Smooth muscle cell (in vitro differentiated cells): ENCODE data around the gene BIK. TPM values are rescaled to one million over a fixed set of nuclear protein-coding genes. Genes with fewer than 3 reads are reported as not detected.
A peak's percentile ranks its signal among the peaks of the same experiment; 100 is the strongest.

ENCODE experiments used
- DNase-seq: peaks from one replicate; lab custom pipeline; 2025; ENCODE audit not compliant: unreplicated experiment; lab: John Stamatoyannopoulos, UW
- H2AFZ ChIP-seq: fragments of 200-600 bp; sonication (generic); 2 replicates; pipeline ENCODE4 v1.6.0; 2016; ENCODE audit warnings: antibody characterized with exemption, low read depth, mild to moderate bottlenecking
- H3F3A ChIP-seq: fragments of 200-600 bp; sonication (generic); 2 replicates; pipeline ENCODE4 v1.6.0; 2017; ENCODE audit warnings: antibody characterized with exemption, low read depth
- H3K27ac ChIP-seq: fragments of 200-600 bp; sonication (generic); 2 replicates; pipeline ENCODE4 v1.5.1; 2016; ENCODE audit warnings: low read depth, mild to moderate bottlenecking
- H3K27me3 ChIP-seq: fragments of 200-600 bp; sonication (generic); 2 replicates; pipeline ENCODE4 v1.6.1; 2016; ENCODE audit warnings: low read depth, mild to moderate bottlenecking
- H3K36me3 ChIP-seq: fragments of 200-600 bp; sonication (generic); 2 replicates; pipeline ENCODE4 v1.5.1; 2016; ENCODE audit warnings: low read depth
- H3K4me1 ChIP-seq: fragments of 200-600 bp; sonication (generic); 2 replicates; pipeline ENCODE4 v1.5.1; 2016; ENCODE audit warnings: low read depth
- H3K4me2 ChIP-seq: fragments of 200-600 bp; sonication (generic); 2 replicates; pipeline ENCODE4 v1.6.0; 2016; ENCODE audit warnings: mild to moderate bottlenecking
- H3K4me3 ChIP-seq: fragments of 200-600 bp; sonication (generic); 2 replicates; pipeline ENCODE4 v1.5.1; 2016; ENCODE audit warnings: mild to moderate bottlenecking
- H3K79me2 ChIP-seq: fragments of 200-600 bp; sonication (generic); 2 replicates; pipeline ENCODE4 v1.6.0; 2016; ENCODE audit warnings: low read depth, mild to moderate bottlenecking
- H3K9ac ChIP-seq: fragments of 200-600 bp; sonication (generic); 2 replicates; pipeline ENCODE4 v1.6.0; 2016; ENCODE audit warnings: low read depth
- H3K9me3 ChIP-seq: fragments of 200-600 bp; sonication (generic); replicated peaks from 2 replicates; pipeline ENCODE4 v1.5.1; 2016; ENCODE audit warnings: low read depth
- H4K20me1 ChIP-seq: fragments of 200-600 bp; sonication (generic); 2 replicates; pipeline ENCODE4 v1.6.0; 2016; ENCODE audit warnings: low read depth
- CTCF ChIP-seq: fragments of 200-600 bp; sonication (generic); IDR thresholded peaks from 2 replicates; pipeline ENCODE4 v1.5.1; 2017; ENCODE audit warnings: borderline replicate concordance, mild to moderate bottlenecking, antibody characterized with exemption; ENCODE audit not compliant: insufficient read depth, poor library complexity, severe bottlenecking
- WGBS: methylation state at CpG from one replicate; pipeline ENCODE4 v1.1.7; 2016; ENCODE audit warnings: low lambda C conversion rate; 5-methylcytosine and 5-hydroxymethylcytosine counted together
- polyA plus RNA-seq: library from polyadenylated mRNA; unstranded; fragments of >200 nt; fragmentation: Nextera tagmentation; extraction: Ambion mirVana; gene quantifications from 2 replicates; pipeline ENCODE4 v1.2.1, GENCODE V29; 2016
- total RNA-seq: library from RNA; depleted of rRNA; stranded (reverse); fragments of >200 nt; gene quantifications from 2 replicates; pipeline ENCODE4 v1.2.3, GENCODE V29; 2014

BIK gene
- total and polyA plus RNA-seq, 2 experiments from 2014 or later, result 1.9 to 3.9 TPM

GRCh38 chr22:43127166-43127908, 16.8 kb downstream of the BIK start:
- no peak for DNase-seq

GRCh38 chr22:43128116-43128515, 17.6 kb downstream of the BIK start:
- Histone ChIP-seq H4K20me1 (no peaks in the 10 kb centered on the region), H2AFZ (no peak overlapping the region), H3F3A (no peaks in the 10 kb centered on the region), H3K79me2 (no peaks in the 10 kb centered on the region), H3K27ac (no peak overlapping the region), H3K4me1 (no peaks in the 10 kb centered on the region), H3K4me3 (no peak overlapping the region), H3K27me3 (no peaks in the 10 kb centered on the region), H3K4me2 (no peak overlapping the region), H3K9ac (no peak overlapping the region), H3K36me3 (no peaks in the 10 kb centered on the region), H3K9me3 (no peaks in the 10 kb centered on the region)
- no peak for TF ChIP-seq CTCF
- WGBS, result 89% methylated on average over 13 of the region's 13 CpGs
- no peak for DNase-seq

More at GRCh38 chr22:43127166-43127908, 16.8 kb downstream of the BIK start:
- WGBS, result 71% methylated on average over 17 of the region's 17 CpGs
- Histone ChIP-seq H2AFZ (no peak overlapping the region), H3K79me2 (no peaks in the 10 kb centered on the region), H3K9ac (no peak overlapping the region), H3K4me2 (peak overlapping the region; percentile 62), H3K4me3 (no peak overlapping the region), H3K27me3 (no peaks in the 10 kb centered on the region), H4K20me1 (no peaks in the 10 kb centered on the region), H3F3A (no peaks in the 10 kb centered on the region), H3K9me3 (no peaks in the 10 kb centered on the region), H3K4me1 (no peaks in the 10 kb centered on the region), H3K36me3 (no peaks in the 10 kb centered on the region), H3K27ac (peak overlapping the region; percentile 71)
- no peak for TF ChIP-seq CTCF

GRCh38 chr22:43128928-43129424, 18.4 kb downstream of the BIK start:
- Histone ChIP-seq H3K4me1 (no peaks in the 10 kb centered on the region), H2AFZ (no peak overlapping the region), H3K9me3 (no peaks in the 10 kb centered on the region), H3K27me3 (no peaks in the 10 kb centered on the region), H3F3A (no peaks in the 10 kb centered on the region), H3K9ac (no peak overlapping the region), H3K4me2 (no peak overlapping the region), H3K27ac (no peak overlapping the region), H3K79me2 (no peaks in the 10 kb centered on the region), H3K36me3 (no peaks in the 10 kb centered on the region), H3K4me3 (no peak overlapping the region), H4K20me1 (no peaks in the 10 kb centered on the region)
- DNase-seq, result no peak
- no peak for TF ChIP-seq CTCF
- WGBS, result 79% methylated on average over 16 of the region's 20 CpGs
